ENCODE data around the gene CTNNA2.

Gene CTNNA2

DNA sequence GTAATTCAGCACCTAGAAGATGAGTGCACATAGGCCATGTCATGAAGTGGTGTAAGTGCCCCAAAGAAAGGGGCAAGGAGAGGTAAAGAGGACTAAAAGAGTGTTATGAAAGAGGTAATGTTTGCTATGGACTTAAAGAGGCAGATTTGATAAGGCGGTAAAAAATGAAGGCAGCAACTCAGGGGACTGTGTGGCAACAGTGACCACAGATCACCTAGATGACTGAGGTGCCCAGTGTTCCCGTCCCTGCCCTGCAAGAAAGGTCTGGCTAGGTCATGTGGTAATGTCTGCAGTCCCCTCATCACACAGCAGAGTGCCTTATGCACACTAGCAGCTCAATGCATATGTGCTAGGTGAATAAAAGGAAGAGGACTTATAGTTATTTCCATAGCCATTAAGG is 434.9 kb downstream of the CTNNA2 start:
- TF ChIP-seq CTCF (IDR thresholded peaks at IDR 0.05; ENCODE audit: low read depth, low read length): no peak
- no peaks in the 10 kb centered on the region for H3K9me3 ChIP-seq (ENCODE audit: severe bottlenecking)

DNA sequence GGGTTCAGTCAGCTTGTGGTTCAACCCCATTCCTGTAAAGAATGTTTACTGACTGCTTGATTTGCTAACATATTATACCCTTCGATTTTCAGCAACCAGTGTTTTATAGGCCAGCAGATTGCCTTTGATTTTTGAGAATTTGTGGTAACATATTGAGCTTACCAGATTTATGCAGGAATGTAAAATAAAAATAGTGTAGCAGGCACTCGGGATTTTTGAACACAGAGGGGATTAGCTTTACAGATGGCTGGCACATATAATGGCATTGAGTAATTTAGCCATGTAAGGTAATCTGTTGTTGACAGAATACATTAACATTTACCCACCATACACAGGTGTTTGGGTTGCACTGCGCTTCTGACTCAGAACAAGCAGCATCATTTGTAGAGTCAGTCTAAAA is 437.7 kb downstream of the CTNNA2 start:
- no peak for TF ChIP-seq CTCF (IDR thresholded peaks at IDR 0.05; ENCODE audit: low read depth, low read length)
- no peaks in the 10 kb centered on the region for H3K27me3 ChIP-seq (ENCODE audit: insufficient read depth, low read depth, severe bottlenecking)
- H3K9me3 ChIP-seq (ENCODE audit: severe bottlenecking): no peaks in the 10 kb centered on the region
- no peaks in the 10 kb centered on the region for H3K36me3 ChIP-seq
- no peak overlapping the region for H3K27ac ChIP-seq
- no peak for DNase-seq
- H3K4me3 ChIP-seq (ENCODE audit: low read depth, low read length): no peak overlapping the region

More for the DNA sequence above, 434.9 kb downstream of the CTNNA2 start:
- Histone ChIP-seq H3K27ac (no peak overlapping the region), H3K4me3 (ENCODE audit: low read depth, low read length) (no peak overlapping the region), H3K27me3 (ENCODE audit: insufficient read depth, low read depth, severe bottlenecking) (no peaks in the 10 kb centered on the region), H3K36me3 (no peaks in the 10 kb centered on the region)
- DNase-seq: no peak

- DNase-seq: no peak
- no peaks in the 10 kb centered on the region for H3K9me3 ChIP-seq (ENCODE audit: severe bottlenecking)
- H3K36me3 ChIP-seq: no peaks in the 10 kb centered on the region
- H3K27me3 ChIP-seq (ENCODE audit: insufficient read depth, low read depth, severe bottlenecking): no peaks in the 10 kb centered on the region
- H3K27ac ChIP-seq: no peak overlapping the region
- no peak for TF ChIP-seq CTCF (IDR thresholded peaks at IDR 0.05; ENCODE audit: low read depth, low read length)
- H3K4me3 ChIP-seq (ENCODE audit: low read depth, low read length): no peak overlapping the region
Measured at GRCh38 chr2:79952616-79953015, 439.8 kb downstream of the CTNNA2 start.

GRCh38 chr2:79960035-79960434 is 447.2 kb downstream of the CTNNA2 start:
- Histone ChIP-seq H3K9me3 (ENCODE audit: severe bottlenecking) (no peaks in the 10 kb centered on the region), H3K27me3 (ENCODE audit: insufficient read depth, low read depth, severe bottlenecking) (no peaks in the 10 kb centered on the region), H3K27ac (no peak overlapping the region), H3K4me3 (ENCODE audit: low read depth, low read length) (no peak overlapping the region), H3K36me3 (no peaks in the 10 kb centered on the region)
- TF ChIP-seq CTCF (IDR thresholded peaks at IDR 0.05; ENCODE audit: low read depth, low read length): no peak
- no peak for DNase-seq

GRCh38 chr2:79960519-79960918 is 447.7 kb downstream of the CTNNA2 start:
- DNase-seq: no peak
- Histone ChIP-seq H3K9me3 (ENCODE audit: severe bottlenecking) (no peaks in the 10 kb centered on the region), H3K27ac (no peak overlapping the region), H3K4me3 (ENCODE audit: low read depth, low read length) (no peak overlapping the region), H3K36me3 (no peaks in the 10 kb centered on the region), H3K27me3 (ENCODE audit: insufficient read depth, low read depth, severe bottlenecking) (no peaks in the 10 kb centered on the region)
- TF ChIP-seq CTCF (IDR thresholded peaks at IDR 0.05; ENCODE audit: low read depth, low read length): no peak

GRCh38 chr2:79964966-79965365 is 452.1 kb downstream of the CTNNA2 start:
- no peak overlapping the region for H3K4me3 ChIP-seq (ENCODE audit: low read depth, low read length)
- H3K27me3 ChIP-seq (ENCODE audit: insufficient read depth, low read depth, severe bottlenecking): no peaks in the 10 kb centered on the region
- no peak for TF ChIP-seq CTCF (IDR thresholded peaks at IDR 0.05; ENCODE audit: low read depth, low read length)
- no peaks in the 10 kb centered on the region for H3K36me3 ChIP-seq
- H3K27ac ChIP-seq: no peak overlapping the region
- DNase-seq: no peak
- H3K9me3 ChIP-seq (ENCODE audit: severe bottlenecking): no peaks in the 10 kb centered on the region
